ENCODE results near the gene SMAD5. TPM values are rescaled to one million over a fixed set of nuclear protein-coding genes. Genes with fewer than 3 reads are reported as not detected.

SMAD5 gene
- total and polyA plus RNA-seq, 2 of the 4 experiments (the other 2 are of a cell fraction): 37.4 to 101 TPM

GRCh38 chr5:136195971-136196820 is 63.6 kb downstream of the SMAD5 start:
- Histone ChIP-seq H3K9me3 (ENCODE audit: control insufficient read depth, insufficient read depth, low read length) (no peaks in the 10 kb centered on the region), H2BK20ac (ENCODE audit: low read depth, low read length) (no peak overlapping the region), H3K27ac (ENCODE audit: insufficient read depth, low read length) (no peak overlapping the region), H3K4me2 (ENCODE audit: low read depth, low read length) (no peak overlapping the region), H2AFZ (replicated peaks; ENCODE audit: low read length, poor library complexity) (no peak overlapping the region), H3K27me3 (ENCODE audit: control insufficient read depth, insufficient read depth, low read length) (peaks cover 63% of the 10 kb centered on the region), H2BK5ac (ENCODE audit: low read depth, low read length, poor library complexity, severe bottlenecking) (no peak overlapping the region), H3K4me3 (ENCODE audit: insufficient read depth, low read depth, low read length) (no peak overlapping the region), H4K20me1 (ENCODE audit: insufficient read depth, low read length) (peaks cover 5% of the 10 kb centered on the region; the same call in 1 of the 2 replicates), H3K4ac (ENCODE audit: low read depth, low read length) (no peak overlapping the region), H2BK15ac (ENCODE audit: low read depth, low read length) (no peak overlapping the region), H3K23ac (ENCODE audit: low read depth, low read length) (no peak overlapping the region), H3K36me3 (ENCODE audit: control insufficient read depth, insufficient read depth, low read length) (no peaks in the 10 kb centered on the region), H3K18ac (ENCODE audit: low read depth, low read length) (no peak overlapping the region), H3K9ac (ENCODE audit: low read depth, low read length) (no peak overlapping the region), H2AK9ac (replicated peaks; ENCODE audit: low read depth, low read length, poor library complexity) (no peak overlapping the region), H4K5ac (ENCODE audit: low read depth, low read length) (no peak overlapping the region), H4K91ac (ENCODE audit: insufficient read depth, low read depth, low read length) (no peak overlapping the region), H2BK120ac (ENCODE audit: low read depth, low read length) (no peak overlapping the region), H2AK5ac (ENCODE audit: low read depth, low read length) (no peak overlapping the region), H3K14ac (replicated peaks; ENCODE audit: low read depth, low read length) (no peak overlapping the region), H3K79me1 (ENCODE audit: low read depth in 1 of 2, low read length in 2 of 2) (no peaks in the 10 kb centered on the region), H4K8ac (ENCODE audit: low read depth in 2 of 2, low read length in 2 of 2) (no peak overlapping the region), H3K9me1 (ENCODE audit: insufficient read depth, low read length) (no peaks in the 10 kb centered on the region), H3K4me1 (ENCODE audit: control insufficient read depth, insufficient read depth, low read length) (no peaks in the 10 kb centered on the region; the same call in 1 of the 2 replicates), H3K56ac (ENCODE audit: extremely low read depth, insufficient read depth, low read length) (no peak overlapping the region)
- TF ChIP-seq MAZ (IDR thresholded peaks at IDR 0.05; ENCODE audit: borderline replicate concordance, low read depth, low read length) (no peak), POLR2A (IDR thresholded peaks at IDR 0.05; ENCODE audit: low read depth, low read length) (no peak)
- no peak for DNase-seq
- dilution Hi-C loops (cut with HindIII; ENCODE audit: low sequenced_read_pairs, unreplicated experiment) (no loop called here), intact Hi-C loops (cut with micrococcal nuclease) (no loop called here), in situ Hi-C loops (cut with MboI; ENCODE audit: low sequenced_read_pairs) (no loop called here)
- ATAC-seq (ENCODE audit: low read depth): 0 out of 2 replicates have a peak, but pooled peaks have one; percentile 15
- POLR2A ChIA-PET (ENCODE audit: unreplicated experiment): no interaction called here
- CTCF ChIA-PET: interaction anchor here (0.7 kb wide), 2 partner anchors 16 to 64 kb away, joined by 3 to 4 read pairs; partner anchors contain the start of gene SMAD5
- 14% methylated on average over 1 of the region's 12 CpGs; no CpG with 5 or more reads in 1 of the 2 experiments for WGBS, 2 experiments (ENCODE audit: extremely low coverage in 2 of 2, insufficient read length in 1 of 2)
- BruUV-seq (replicated peaks): no TSS peak
